GM23338 (cell line): Measurements from ENCODE around the gene NOC3L. TPM values are rescaled to one million over a fixed set of nuclear protein-coding genes. Genes with fewer than 3 reads are reported as not detected.

Experiments
- ATAC-seq: fragments of 200-7000 bp; cut with Tn5 transposase; 3 replicates; pipeline ENCODE4 v1.9.1; 2020
- DNase-seq: peaks from one replicate; pipeline ENCODE4 v3.0.0-alpha.2; 2015; ENCODE audit warnings: low spot score
- H2AFZ ChIP-seq: fragments of 200-600 bp; sonication (generic); 2 replicates; pipeline ENCODE4 v1.8.0; 2016; ENCODE audit warnings: antibody characterized with exemption, mild to moderate bottlenecking, moderate library complexity
- H3F3A ChIP-seq: fragments of 200-600 bp; sonication (generic); replicated peaks from 2 replicates; pipeline ENCODE4 v1.8.0; 2017; ENCODE audit warnings: antibody characterized with exemption, mixed run types, low read depth
- H3K27ac ChIP-seq: fragments of 200-600 bp; sonication (generic); 2 replicates; pipeline ENCODE4 v1.6.1; 2016; ENCODE audit warnings: low read depth
- H3K27me3 ChIP-seq: fragments of 200-600 bp; sonication (generic); 2 replicates; pipeline ENCODE4 v1.8.0; 2016; ENCODE audit warnings: mild to moderate bottlenecking, mixed run types, moderate library complexity; ENCODE audit not compliant: insufficient read depth
- H3K36me3 ChIP-seq: fragments of 200-600 bp; sonication (generic); 2 replicates; pipeline ENCODE4 v1.8.0; 2016; ENCODE audit warnings: mild to moderate bottlenecking; ENCODE audit not compliant: insufficient read depth
- H3K4me1 ChIP-seq: fragments of 200-600 bp; sonication (generic); 2 replicates; pipeline ENCODE4 v1.8.0; 2016; ENCODE audit warnings: mild to moderate bottlenecking, moderate library complexity; ENCODE audit not compliant: insufficient read depth
- H3K4me2 ChIP-seq: fragments of 200-600 bp; sonication (generic); 2 replicates; pipeline ENCODE4 v1.7.1; 2017; ENCODE audit warnings: mixed run types
- H3K4me3 ChIP-seq: fragments of 200-600 bp; sonication (generic); 2 replicates; pipeline ENCODE4 v1.6.1; 2016; ENCODE audit warnings: mixed run types
- H3K79me2 ChIP-seq: fragments of 200-600 bp; sonication (generic); replicated peaks from 2 replicates; pipeline ENCODE4 v1.8.0; 2017; ENCODE audit warnings: mild to moderate bottlenecking; ENCODE audit not compliant: insufficient read depth
- H3K9me2 ChIP-seq: fragments of 200-600 bp; sonication (generic); 2 replicates; pipeline ENCODE4 v1.8.0; 2017; ENCODE audit not compliant: insufficient read depth
- H4K20me1 ChIP-seq: fragments of 200-600 bp; sonication (generic); replicated peaks from 2 replicates; pipeline ENCODE4 v1.8.0; 2017; ENCODE audit warnings: mild to moderate bottlenecking; ENCODE audit not compliant: insufficient read depth
- H3K27ac Mint-ChIP-seq: 2 replicates; pipeline ENCODE4 v1.8.0; 2020; ENCODE audit warnings: inconsistent platforms, mild to moderate bottlenecking, moderate library complexity, mixed read lengths
- H3K27me3 Mint-ChIP-seq: 3 replicates; pipeline ENCODE4 v1.8.0; 2022; ENCODE audit warnings: low read depth, mild to moderate bottlenecking, moderate library complexity, mixed read lengths, inconsistent platforms; ENCODE audit not compliant: insufficient read depth, poor library complexity
- H3K36me3 Mint-ChIP-seq: 3 replicates; pipeline ENCODE4 v1.8.0; 2021; ENCODE audit warnings: low read depth, mild to moderate bottlenecking, inconsistent platforms, moderate library complexity, mixed read lengths
- H3K4me1 Mint-ChIP-seq: 3 replicates; pipeline ENCODE4 v1.8.0; 2020; ENCODE audit warnings: mild to moderate bottlenecking, inconsistent platforms, mixed read lengths
- H3K4me3 Mint-ChIP-seq: 3 replicates; pipeline ENCODE4 v1.8.0; 2021; ENCODE audit warnings: moderate library complexity, mild to moderate bottlenecking, inconsistent platforms, mixed read lengths
- H3K9me3 Mint-ChIP-seq: 3 replicates; pipeline ENCODE4 v1.8.0; 2020; ENCODE audit warnings: moderate library complexity, mild to moderate bottlenecking, inconsistent platforms, mixed read lengths
- CREB1 ChIP-seq: fragments of 250-450 bp; sonication (Bioruptor Pico); IDR thresholded peaks from 2 replicates; pipeline ENCODE4 v1.5.0; 2020; ENCODE audit warnings: low read depth, mild to moderate bottlenecking, moderate library complexity
- CTCF ChIP-seq, 2 experiments: fragments of 200-600 bp in 1 of 2; sonication (generic) in 1 of 2; conservative IDR thresholded peaks; 2 replicates each; pipeline versions ENCODE4 v1.5.1 to v1.6.1; 2016 to 2017; ENCODE audit warnings: antibody characterized with exemption in 2 of 2, low read depth in 2 of 2, mild to moderate bottlenecking in 2 of 2, moderate library complexity in 1 of 2
- ETS1 ChIP-seq: IDR thresholded peaks from 2 replicates; pipeline ENCODE4 v1.6.1; 2016; ENCODE audit warnings: antibody characterized with exemption
- EZH2 ChIP-seq: fragments of 200-600 bp; sonication (generic); IDR thresholded peaks from one replicate; pipeline ENCODE4 v1.8.0; 2017; ENCODE audit warnings: antibody characterized with exemption, mild to moderate bottlenecking, low read depth; ENCODE audit not compliant: unreplicated experiment
- EZH2phosphoT487 ChIP-seq: fragments of 200-600 bp; sonication (generic); IDR thresholded peaks from one replicate; pipeline ENCODE4 v1.8.1; 2018; ENCODE audit warnings: antibody characterized with exemption; ENCODE audit not compliant: unreplicated experiment
- JUNB ChIP-seq: IDR thresholded peaks from one replicate; pipeline ENCODE4 v1.6.1; 2016; ENCODE audit warnings: antibody characterized with exemption; ENCODE audit not compliant: unreplicated experiment
- NANOG ChIP-seq: IDR thresholded peaks from 2 replicates; pipeline ENCODE4 v1.6.1; 2016; ENCODE audit warnings: antibody characterized with exemption, borderline replicate concordance
- POLR2AphosphoS5 ChIP-seq: IDR thresholded peaks from 2 replicates; pipeline ENCODE4 v1.6.1; 2016; ENCODE audit warnings: antibody characterized with exemption, low read depth
- REST ChIP-seq: IDR thresholded peaks from one replicate; pipeline ENCODE4 v1.6.1; 2018; ENCODE audit warnings: antibody characterized with exemption; ENCODE audit not compliant: unreplicated experiment
- STAT1 ChIP-seq: IDR thresholded peaks from one replicate; pipeline ENCODE4 v1.6.1; 2016; ENCODE audit warnings: antibody characterized with exemption; ENCODE audit not compliant: unreplicated experiment
- ZNF114 ChIP-seq: fragments of 250-450 bp; sonication (Bioruptor Pico); IDR thresholded peaks from 2 replicates; pipeline ENCODE4 v1.5.0; 2020; ENCODE audit warnings: mild to moderate bottlenecking, moderate library complexity
- ZNF331 ChIP-seq: fragments of 250-450 bp; sonication (Bioruptor Pico); IDR thresholded peaks from 2 replicates; pipeline ENCODE4 v1.5.0; 2020; ENCODE audit warnings: low read depth, mild to moderate bottlenecking, moderate library complexity
- polyA plus RNA-seq: library from polyadenylated mRNA; unstranded; fragments of >200 nt; fragmentation: Nextera tagmentation; extraction: Ambion mirVana; gene quantifications from 2 replicates; pipeline ENCODE4 v1.2.1, GENCODE V29; 2016
- total RNA-seq: library from RNA; depleted of rRNA; stranded (reverse); fragments of >200 nt; shearing (Covaris generic); gene quantifications from 2 replicates; pipeline ENCODE4 v1.2.3, GENCODE V29; 2014

Gene NOC3L
- total and polyA plus RNA-seq, 2 experiments from 2014 or later, result 43.1 to 62.1 TPM

GRCh38 chr10:94316560-94316959 lies 46.2 kb downstream of the NOC3L start (continued):
- TF ChIP-seq CREB1 (CRISPR knock-in tag) (no peak), ETS1 (no peak), EZH2phosphoT487 (no peak), REST (no peak), STAT1 (no peak), EZH2 (no peak), ZNF114 (CRISPR knock-in tag) (no peak), NANOG (no peak)

- H4K20me1 ChIP-seq, result 0 out of 2 replicates have a peak, but pooled peaks cover 4% of the 10 kb centered on the region
- Mint-ChIP-seq H3K36me3 (no peaks in the 10 kb centered on the region), H3K4me1 (no peaks in the 10 kb centered on the region), H3K27me3 (peaks cover 2% of the 10 kb centered on the region), H3K9me3 (no peaks in the 10 kb centered on the region), H3K4me3 (no peak overlapping the region), H3K27ac (no peak overlapping the region)
- H3K79me2 ChIP-seq, result no peaks in the 10 kb centered on the region
- H3K27me3 ChIP-seq, result no peaks in the 10 kb centered on the region
- DNase-seq (no peak), ATAC-seq (no peak)
- no peak overlapping the region for H3K27ac ChIP-seq
- no peaks in the 10 kb centered on the region for H3K36me3 ChIP-seq
- no peaks in the 10 kb centered on the region for H3K4me1 ChIP-seq
- no peak overlapping the region for H3K4me2 ChIP-seq
- peaks cover 4% of the 10 kb centered on the region; the same call in 1 of the 2 replicates for H3F3A ChIP-seq
- H3K9me2 ChIP-seq, result peaks cover 2% of the 10 kb centered on the region; the same call in 1 of the 2 replicates
- H2AFZ ChIP-seq, result no peak overlapping the region
- H3K4me3 ChIP-seq, result no peak overlapping the region
- TF ChIP-seq POLR2AphosphoS5, result no peak
- no peak for TF ChIP-seq CREB1 (CRISPR knock-in tag)
- no peak for TF ChIP-seq ZNF114 (CRISPR knock-in tag)
- TF ChIP-seq NANOG, result no peak
- TF ChIP-seq EZH2phosphoT487, result no peak
- no peak for TF ChIP-seq EZH2
- TF ChIP-seq JUNB, result no peak
- no peak for TF ChIP-seq REST
- TF ChIP-seq ZNF331 (CRISPR knock-in tag), result no peak
- no peak for TF ChIP-seq STAT1
- TF ChIP-seq CTCF (conservative IDR thresholded peaks at IDR 0.05; ENCODE audit: low read depth in 2 of 2), result no peak
Measured at GRCh38 chr10:94315975-94316464, 46.7 kb downstream of the NOC3L start.
